Measurements from ENCODE around the gene DNM1L. TPM values are rescaled to one million over a fixed set of nuclear protein-coding genes. Genes with fewer than 3 reads are reported as not detected.
A peak's percentile ranks its signal among the peaks of the same experiment; 100 is the strongest.

Gene DNM1L
- total and polyA plus RNA-seq, 10 of the 15 experiments (the other 5 are each of a cell fraction or from before 2014, with no cell fraction given): 23.1 to 201 (median 63.9) TPM

DNA sequence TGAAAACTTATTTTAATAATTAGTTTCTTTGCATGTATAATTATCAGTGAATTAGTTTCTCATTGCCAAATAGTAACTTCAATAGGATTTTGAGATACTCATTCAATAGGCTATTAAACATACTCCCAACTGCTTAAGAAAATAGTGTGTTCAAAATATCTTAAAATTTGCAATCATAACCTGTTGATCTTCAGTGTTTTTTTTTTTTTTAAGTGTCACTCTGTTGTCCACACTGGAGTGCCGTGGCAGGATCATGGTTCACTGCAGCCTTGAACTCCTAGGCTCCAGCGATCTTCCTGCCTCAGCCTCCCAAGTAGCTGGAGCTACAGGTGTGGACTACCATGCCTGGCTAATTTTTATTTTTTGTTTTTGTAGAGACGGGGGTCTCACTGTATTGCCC, 78.1 kb downstream of the DNM1L start (continued):
- TF ChIP-seq, protein P1, sequence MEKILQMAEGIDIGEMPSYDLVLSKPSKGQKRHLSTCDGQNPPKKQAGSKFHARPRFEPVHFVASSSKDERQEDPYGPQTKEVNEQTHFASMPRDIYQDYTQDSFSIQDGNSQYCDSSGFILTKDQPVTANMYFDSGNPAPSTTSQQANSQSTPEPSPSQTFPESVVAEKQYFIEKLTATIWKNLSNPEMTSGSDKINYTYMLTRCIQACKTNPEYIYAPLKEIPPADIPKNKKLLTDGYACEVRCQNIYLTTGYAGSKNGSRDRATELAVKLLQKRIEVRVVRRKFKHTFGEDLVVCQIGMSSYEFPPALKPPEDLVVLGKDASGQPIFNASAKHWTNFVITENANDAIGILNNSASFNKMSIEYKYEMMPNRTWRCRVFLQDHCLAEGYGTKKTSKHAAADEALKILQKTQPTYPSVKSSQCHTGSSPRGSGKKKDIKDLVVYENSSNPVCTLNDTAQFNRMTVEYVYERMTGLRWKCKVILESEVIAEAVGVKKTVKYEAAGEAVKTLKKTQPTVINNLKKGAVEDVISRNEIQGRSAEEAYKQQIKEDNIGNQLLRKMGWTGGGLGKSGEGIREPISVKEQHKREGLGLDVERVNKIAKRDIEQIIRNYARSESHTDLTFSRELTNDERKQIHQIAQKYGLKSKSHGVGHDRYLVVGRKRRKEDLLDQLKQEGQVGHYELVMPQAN (conservative IDR thresholded peaks at IDR 0.05): no peak

DNA sequence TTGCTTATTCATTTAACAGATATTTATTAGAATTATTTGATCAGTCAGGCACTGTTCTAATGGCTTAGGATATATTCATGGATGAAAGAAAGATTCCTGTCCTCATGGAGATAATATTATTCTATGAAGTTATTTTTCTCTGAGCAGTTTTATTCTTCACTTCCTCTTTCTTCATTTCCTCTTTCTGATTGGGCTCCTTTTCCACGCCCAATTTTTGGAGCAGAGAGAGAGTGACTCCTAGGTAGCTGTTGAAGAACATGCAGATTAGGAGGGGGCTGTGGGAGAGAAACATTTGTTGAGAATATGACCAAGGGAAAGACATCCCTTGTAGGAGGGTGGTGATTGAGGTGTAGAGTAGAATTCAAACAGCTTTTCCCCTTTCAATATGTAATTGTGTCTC, 82.6 kb downstream of the DNM1L start:
- ChIA-PET RAD21 (ENCODE audit: unreplicated experiment) (interaction anchor here (1.2 kb wide), 1 partner anchor 306 kb away, joined by 3 read pairs; no protein-coding TSS in a partner anchor), CTCF (no interaction called here), POLR2A (no interaction called here), SMC1A (ENCODE audit: uncharacterized antibody, unreplicated experiment) (interaction anchor here (0.8 kb wide), 1 partner anchor 157 kb away, joined by 4 read pairs; no protein-coding TSS in a partner anchor)
- ATAC-seq: peak; percentile 59
- no peaks in the 10 kb centered on the region for H3K4me1 ChIP-seq (ENCODE audit: control insufficient read depth, insufficient read depth, low read length)
- no peaks in the 10 kb centered on the region for H3K9me3 ChIP-seq (replicated peaks; ENCODE audit: control insufficient read depth, insufficient read depth, low read length)
- H2AFZ ChIP-seq (ENCODE audit: control insufficient read depth, low read depth, low read length): no peak overlapping the region; the same call in 1 of the 2 replicates
- BruUV-seq (replicated peaks): no TSS peak
- no peaks in the 10 kb centered on the region for H3K79me2 ChIP-seq (ENCODE audit: control insufficient read depth, insufficient read depth, low read length)
- H3K27ac ChIP-seq (ENCODE audit: control insufficient read depth, insufficient read depth): no peak overlapping the region
- TF ChIP-seq RELA (IDR thresholded peaks at IDR 0.05; ENCODE audit: borderline replicate concordance, partially characterized antibody): no peak
- TF ChIP-seq ASH2L (IDR thresholded peaks at IDR 0.05; ENCODE audit: borderline replicate concordance, low read depth): no peak
- TF ChIP-seq, protein P2, sequence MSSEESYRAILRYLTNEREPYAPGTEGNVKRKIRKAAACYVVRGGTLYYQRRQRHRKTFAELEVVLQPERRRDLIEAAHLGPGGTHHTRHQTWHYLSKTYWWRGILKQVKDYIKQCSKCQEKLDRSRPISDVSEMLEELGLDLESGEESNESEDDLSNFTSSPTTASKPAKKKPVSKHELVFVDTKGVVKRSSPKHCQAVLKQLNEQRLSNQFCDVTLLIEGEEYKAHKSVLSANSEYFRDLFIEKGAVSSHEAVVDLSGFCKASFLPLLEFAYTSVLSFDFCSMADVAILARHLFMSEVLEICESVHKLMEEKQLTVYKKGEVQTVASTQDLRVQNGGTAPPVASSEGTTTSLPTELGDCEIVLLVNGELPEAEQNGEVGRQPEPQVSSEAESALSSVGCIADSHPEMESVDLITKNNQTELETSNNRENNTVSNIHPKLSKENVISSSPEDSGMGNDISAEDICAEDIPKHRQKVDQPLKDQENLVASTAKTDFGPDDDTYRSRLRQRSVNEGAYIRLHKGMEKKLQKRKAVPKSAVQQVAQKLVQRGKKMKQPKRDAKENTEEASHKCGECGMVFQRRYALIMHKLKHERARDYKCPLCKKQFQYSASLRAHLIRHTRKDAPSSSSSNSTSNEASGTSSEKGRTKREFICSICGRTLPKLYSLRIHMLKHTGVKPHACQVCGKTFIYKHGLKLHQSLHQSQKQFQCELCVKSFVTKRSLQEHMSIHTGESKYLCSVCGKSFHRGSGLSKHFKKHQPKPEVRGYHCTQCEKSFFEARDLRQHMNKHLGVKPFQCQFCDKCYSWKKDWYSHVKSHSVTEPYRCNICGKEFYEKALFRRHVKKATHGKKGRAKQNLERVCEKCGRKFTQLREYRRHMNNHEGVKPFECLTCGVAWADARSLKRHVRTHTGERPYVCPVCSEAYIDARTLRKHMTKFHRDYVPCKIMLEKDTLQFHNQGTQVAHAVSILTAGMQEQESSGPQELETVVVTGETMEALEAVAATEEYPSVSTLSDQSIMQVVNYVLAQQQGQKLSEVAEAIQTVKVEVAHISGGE (CRISPR knock-in tag; IDR thresholded peaks at IDR 0.05): no peak
- TF ChIP-seq SPI1 (IDR thresholded peaks at IDR 0.05; ENCODE audit: borderline replicate concordance, insufficient read depth, low read depth, low read length): peak; percentile 94
- TF ChIP-seq MEF2A (IDR thresholded peaks at IDR 0.05; ENCODE audit: insufficient read depth, low read depth, low read length): no peak
- TF ChIP-seq CEBPB (IDR thresholded peaks at IDR 0.05; ENCODE audit: borderline replicate concordance in 1 of 2, low read depth in 2 of 2, low read length in 2 of 2): no peak
- no peak for TF ChIP-seq SRF (IDR thresholded peaks at IDR 0.05; ENCODE audit: low read depth in 2 of 2, low read length in 2 of 2)
- no peak overlapping the region for H3K4me2 ChIP-seq (ENCODE audit: control insufficient read depth, insufficient read depth)
- DNase-seq (ENCODE audit: low read depth, low spot score): no peak
- in situ Hi-C loops (cut with MboI): loop anchor here (25.0 kb wide), 1 partner anchor 1601 kb away; no protein-coding TSS in a partner anchor
- no peaks in the 10 kb centered on the region for H4K20me1 ChIP-seq (ENCODE audit: control insufficient read depth, insufficient read depth)
- intact Hi-C loops (cut with micrococcal nuclease; ENCODE audit: unreplicated experiment): no loop called here
- H3K27me3 ChIP-seq (replicated peaks in 1 of 2; ENCODE audit: control insufficient read depth in 2 of 2, insufficient read depth in 2 of 2, low read length in 1 of 2): no peaks in the 10 kb centered on the region
- 0% methylated on average over 1 of the region's 1 CpG for WGBS (ENCODE audit: insufficient coverage, insufficient replicate concordance, low lambda C conversion rate, missing lambda C conversion rate)
- H3K4me3 ChIP-seq: no peak overlapping the region
- H3K36me3 ChIP-seq (ENCODE audit: control insufficient read depth in 2 of 2, insufficient read depth in 2 of 2, low read length in 1 of 2): no peaks in the 10 kb centered on the region
- FAIRE-seq: no peak
- no peak overlapping the region for H3K9ac ChIP-seq (ENCODE audit: control insufficient read depth, insufficient read depth, low read length)

All from GM12878 (cell line).